Fibroblast of pulmonary artery (primary cell): Measurements from ENCODE around the gene NHLH2.

Experiments used
- DNase-seq: peaks from one replicate; pipeline ENCODE4 v3.0.0-alpha.2; 2010; ENCODE audit warnings: low read depth
- H3K4me3 ChIP-seq: replicated peaks from 2 replicates; pipeline ENCODE4 v1.5.1; 2011; ENCODE audit warnings: low read depth, mild to moderate bottlenecking, control low read depth, low read length, moderate library complexity
- TF ChIP-seq, protein P1 (sequence below): IDR thresholded peaks from 2 replicates; pipeline ENCODE4 v1.5.1; 2011; ENCODE audit warnings: mild to moderate bottlenecking, control low read depth, low read length, inconsistent platforms; ENCODE audit errors: missing control alignments

NHLH2 gene

DNA sequence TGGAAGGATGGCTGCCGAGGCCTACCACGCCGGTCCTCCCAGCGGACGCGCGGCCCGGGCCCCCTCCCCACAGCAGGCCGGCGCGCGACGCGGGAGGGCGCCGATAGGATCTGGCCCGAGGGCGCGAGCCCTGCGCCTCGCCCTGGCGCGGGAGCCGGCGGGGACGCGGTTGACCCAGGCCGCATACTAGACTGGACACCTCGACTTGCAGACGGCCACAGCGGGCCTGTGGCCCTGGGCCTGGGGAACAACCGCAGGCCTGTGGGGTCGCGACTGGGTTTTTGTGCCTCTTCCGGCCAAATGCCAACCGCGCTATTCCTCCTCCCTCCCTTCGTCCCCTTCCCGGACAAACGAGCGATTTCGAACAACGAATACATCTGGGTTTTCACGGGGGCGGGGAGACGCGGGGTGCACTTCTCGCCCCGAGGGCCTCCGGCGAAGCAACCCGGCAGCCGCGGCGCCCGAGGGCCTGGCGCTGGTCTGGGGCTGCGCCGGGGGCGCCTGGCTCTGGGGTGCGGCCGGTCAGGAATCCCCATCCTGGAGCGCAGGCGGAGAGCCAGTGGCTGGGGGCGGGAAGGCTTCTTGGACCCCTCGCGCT lies 2.4 kb downstream of the NHLH2 start:
- H3K4me3 ChIP-seq, result no peak overlapping the region
- TF ChIP-seq, protein P1, sequence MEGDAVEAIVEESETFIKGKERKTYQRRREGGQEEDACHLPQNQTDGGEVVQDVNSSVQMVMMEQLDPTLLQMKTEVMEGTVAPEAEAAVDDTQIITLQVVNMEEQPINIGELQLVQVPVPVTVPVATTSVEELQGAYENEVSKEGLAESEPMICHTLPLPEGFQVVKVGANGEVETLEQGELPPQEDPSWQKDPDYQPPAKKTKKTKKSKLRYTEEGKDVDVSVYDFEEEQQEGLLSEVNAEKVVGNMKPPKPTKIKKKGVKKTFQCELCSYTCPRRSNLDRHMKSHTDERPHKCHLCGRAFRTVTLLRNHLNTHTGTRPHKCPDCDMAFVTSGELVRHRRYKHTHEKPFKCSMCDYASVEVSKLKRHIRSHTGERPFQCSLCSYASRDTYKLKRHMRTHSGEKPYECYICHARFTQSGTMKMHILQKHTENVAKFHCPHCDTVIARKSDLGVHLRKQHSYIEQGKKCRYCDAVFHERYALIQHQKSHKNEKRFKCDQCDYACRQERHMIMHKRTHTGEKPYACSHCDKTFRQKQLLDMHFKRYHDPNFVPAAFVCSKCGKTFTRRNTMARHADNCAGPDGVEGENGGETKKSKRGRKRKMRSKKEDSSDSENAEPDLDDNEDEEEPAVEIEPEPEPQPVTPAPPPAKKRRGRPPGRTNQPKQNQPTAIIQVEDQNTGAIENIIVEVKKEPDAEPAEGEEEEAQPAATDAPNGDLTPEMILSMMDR, result no peak
- no peak for DNase-seq

DNA sequence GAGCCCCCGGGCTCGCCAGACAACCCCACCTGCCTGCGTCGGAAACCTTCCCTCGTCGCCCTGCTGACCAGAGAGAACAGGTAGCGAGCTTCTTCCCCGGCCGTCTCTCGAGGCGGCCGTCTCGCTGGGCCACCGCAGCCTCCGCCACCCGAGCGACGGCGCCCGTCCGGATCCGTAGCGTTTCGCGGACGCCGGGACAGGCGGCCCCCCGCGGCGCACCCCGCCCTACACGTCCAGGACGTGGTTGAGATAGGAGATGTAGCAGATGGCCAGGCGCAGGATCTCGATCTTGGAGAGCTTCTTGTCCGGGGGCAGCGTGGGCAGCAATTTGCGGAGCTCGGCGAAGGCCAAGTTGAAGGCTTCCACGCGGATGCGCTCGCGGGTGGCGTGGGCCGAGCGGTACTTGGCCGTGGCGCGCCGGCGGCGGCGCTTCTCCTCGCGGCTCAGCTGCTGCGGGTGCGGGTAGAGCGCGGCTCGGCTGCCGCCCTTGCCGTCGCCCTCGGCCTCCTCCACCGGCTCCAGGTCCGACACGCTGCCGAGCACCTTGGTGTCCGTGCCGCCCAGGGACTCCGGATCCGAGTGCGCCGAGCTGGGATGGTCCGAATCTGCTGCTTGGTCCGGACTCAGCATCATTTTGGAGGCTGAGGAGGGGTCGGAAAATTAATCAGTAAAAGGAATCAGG lies 3.0 kb downstream of the NHLH2 start:
- TF ChIP-seq, protein P1, result no peak
- H3K4me3 ChIP-seq, result no peak overlapping the region
- no peak for DNase-seq

GRCh38 chr1:115837341-115837739 lies 3.6 kb downstream of the NHLH2 start:
- H3K4me3 ChIP-seq, result no peak overlapping the region
- TF ChIP-seq, protein P1, result no peak
- no peak for DNase-seq

DNA sequence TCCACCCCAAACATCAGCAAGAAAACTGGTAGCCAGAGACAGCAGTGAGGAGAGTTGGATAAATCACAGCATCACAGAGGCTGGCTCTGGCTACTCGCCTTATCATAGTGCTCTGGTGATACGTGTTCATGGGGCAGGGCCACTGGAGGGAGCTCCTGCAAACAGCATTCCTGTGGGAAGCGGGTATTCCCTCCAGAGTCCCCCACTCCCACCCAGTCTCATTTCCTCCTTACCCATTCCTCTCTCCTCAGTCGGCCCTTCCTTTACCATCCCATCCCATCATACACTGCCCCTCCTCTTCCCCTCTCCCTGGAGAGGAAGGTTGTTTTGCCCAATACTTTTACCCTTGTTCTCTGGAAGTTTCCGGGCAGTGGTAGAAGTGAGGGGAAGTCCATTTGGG lies 7.1 kb downstream of the NHLH2 start:
- TF ChIP-seq, protein P1, result no peak
- no peak for DNase-seq
- no peak overlapping the region for H3K4me3 ChIP-seq

DNA sequence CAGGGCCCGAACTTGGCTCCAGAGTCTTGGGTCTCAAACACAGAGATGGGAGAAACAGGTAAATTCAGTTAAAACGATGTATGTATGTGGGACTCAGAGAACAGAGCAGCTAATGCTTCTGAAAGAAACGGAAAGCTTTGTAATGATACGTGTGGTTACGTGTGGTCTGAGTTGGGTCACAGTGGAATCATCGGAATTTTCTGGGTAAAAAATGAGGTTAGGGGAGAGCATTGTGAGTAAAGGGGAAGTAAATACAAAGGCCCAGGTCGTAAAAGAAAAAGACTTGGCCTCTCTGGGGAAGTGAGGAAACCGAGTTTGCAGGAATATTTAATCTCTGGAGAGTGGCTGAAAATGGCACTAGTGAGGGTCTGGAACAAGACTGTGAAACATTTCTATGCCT lies 8.3 kb downstream of the NHLH2 start:
- no peak for DNase-seq
- no peak overlapping the region for H3K4me3 ChIP-seq
- TF ChIP-seq, protein P1, result no peak

DNA sequence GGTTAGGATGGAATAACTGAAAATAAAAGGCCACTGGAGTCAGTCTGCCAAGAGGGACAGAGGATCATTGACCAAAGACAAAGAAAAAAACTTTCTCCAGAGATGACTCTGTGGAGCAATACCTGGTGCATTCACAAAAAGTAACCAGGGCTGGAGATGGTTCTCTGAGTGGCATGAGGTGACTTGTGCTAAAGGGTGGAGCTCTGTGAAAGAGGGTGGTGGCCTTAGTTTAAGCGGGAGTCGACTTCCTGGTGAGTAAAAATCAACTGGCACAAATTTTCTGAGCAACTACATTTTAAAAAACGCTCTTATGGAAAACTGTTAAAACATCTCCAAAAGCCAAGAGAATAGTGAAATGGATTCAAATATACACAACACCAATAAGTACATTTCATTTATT lies 10.0 kb downstream of the NHLH2 start:
- H3K4me3 ChIP-seq, result no peak overlapping the region
- TF ChIP-seq, protein P1, result no peak
- DNase-seq, result no peak

- no peak overlapping the region for H3K4me3 ChIP-seq
- no peak for DNase-seq
- TF ChIP-seq, protein P1, result no peak
These were observed 11.0 kb downstream of the NHLH2 start for GRCh38 chr1:115829947-115830346.
